ENCODE data around the gene CRTC3.

Gene CRTC3

DNA sequence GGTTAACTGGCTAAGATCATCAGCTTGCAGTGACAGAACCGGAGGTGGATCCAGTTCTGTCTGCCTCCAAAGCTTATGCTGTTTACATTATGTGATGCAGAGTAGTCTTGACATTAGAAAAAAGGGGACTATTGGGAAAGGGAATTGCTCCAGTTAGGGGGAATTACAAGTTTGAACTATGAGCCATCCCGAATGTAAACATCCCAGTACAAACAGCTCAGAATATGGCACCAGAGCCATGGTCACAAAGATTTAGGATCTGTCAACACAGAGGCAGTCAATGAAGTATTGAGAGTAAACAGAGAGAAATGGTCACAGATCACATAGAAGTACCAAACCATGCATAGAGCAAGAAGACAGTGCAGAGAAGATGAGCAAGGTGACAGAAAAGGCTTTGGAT lies 39.8 kb upstream of the CRTC3 start:
- no peak for TF ChIP-seq CTCF (IDR thresholded peaks at IDR 0.05)

- TF ChIP-seq CTCF (IDR thresholded peaks at IDR 0.05): no peak
Measured at GRCh38 chr15:90493647-90494046, 36.1 kb upstream of the CRTC3 start.

DNA sequence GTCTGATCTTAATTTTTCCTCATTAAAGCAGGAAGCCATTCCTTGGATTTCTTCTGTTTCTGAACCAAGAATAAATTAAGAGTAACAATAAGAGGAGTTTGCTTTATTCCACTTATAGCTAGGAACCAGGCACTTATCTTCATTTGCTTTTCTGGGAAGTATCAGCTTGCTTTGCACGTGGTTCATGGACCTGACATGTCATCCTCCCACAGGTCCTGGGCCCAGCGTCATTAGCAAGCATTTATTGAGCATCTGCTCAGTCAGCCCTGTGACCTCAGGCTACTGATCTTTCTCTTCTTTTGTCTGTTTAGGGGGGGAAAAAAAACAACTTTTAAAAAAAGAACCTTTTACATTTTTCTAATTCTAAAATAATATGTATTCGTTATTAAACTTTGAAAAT lies 34.7 kb upstream of the CRTC3 start:
- TF ChIP-seq CTCF (IDR thresholded peaks at IDR 0.05): no peak

GRCh38 chr15:90496791-90497190 lies 32.9 kb upstream of the CRTC3 start:
- no peak for TF ChIP-seq CTCF (IDR thresholded peaks at IDR 0.05)

DNA sequence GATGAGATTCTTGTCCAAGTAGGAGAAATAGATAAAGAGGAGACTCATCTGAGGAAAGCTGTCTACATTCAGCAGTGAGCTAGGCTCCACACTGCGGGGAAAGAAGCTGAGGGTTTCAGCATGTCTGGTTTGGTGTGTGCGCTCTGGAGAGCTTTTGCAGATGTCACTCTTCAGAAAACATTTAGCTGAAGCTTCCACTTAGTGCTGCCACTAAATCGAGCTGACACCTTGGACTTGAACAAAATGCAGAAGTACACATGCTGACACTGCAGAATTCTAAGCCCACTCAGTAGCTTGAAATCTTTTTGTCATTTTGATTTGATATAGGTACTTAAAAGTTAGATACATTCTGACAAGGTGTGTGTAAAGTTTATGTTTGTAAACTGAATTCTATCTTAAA lies 32.3 kb upstream of the CRTC3 start:
- TF ChIP-seq CTCF (IDR thresholded peaks at IDR 0.05): no peak

DNA sequence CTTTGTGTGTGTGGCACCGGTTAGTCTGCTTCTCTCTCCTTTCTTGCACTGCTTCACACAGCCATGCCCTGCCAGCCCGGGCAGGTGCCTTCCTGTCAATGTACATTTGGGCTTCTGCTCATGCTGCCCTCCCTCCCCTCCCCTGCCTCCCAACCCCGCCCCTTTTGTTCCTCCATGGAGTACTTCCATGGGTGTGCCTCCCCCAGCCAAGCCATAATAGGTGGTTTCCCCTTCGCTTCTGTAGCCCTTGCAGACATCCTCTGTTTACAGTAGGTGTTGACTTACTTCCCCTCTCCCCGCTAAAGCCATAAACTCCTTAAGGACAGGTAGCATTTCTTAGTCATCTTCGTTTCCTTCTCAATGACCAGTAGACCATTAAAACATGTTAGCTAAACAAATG lies 31.8 kb upstream of the CRTC3 start:
- no peak for TF ChIP-seq CTCF (IDR thresholded peaks at IDR 0.05)

GRCh38 chr15:90500171-90500570 lies 29.6 kb upstream of the CRTC3 start:
- TF ChIP-seq CTCF (IDR thresholded peaks at IDR 0.05): no peak

- TF ChIP-seq CTCF (IDR thresholded peaks at IDR 0.05): no peak
Measured at GRCh38 chr15:90501898-90502297, 27.8 kb upstream of the CRTC3 start.

Measured in LNCAP (cell line).